NCI-H2107 treated with DMSO at 0.1 percent for 48 hours (cell line): ENCODE measurements around the gene DNAJC17.

Experiments used
- DNase-seq: peaks from one replicate; lab custom pipeline; 2025; ENCODE audit not compliant: unreplicated experiment; lab: John Stamatoyannopoulos, UW

Gene DNAJC17

GRCh38 chr15:40807028-40807887 lies at the start of gene DNAJC17, which contains the start of gene ZFYVE19:
Gene DNAJC17 (minus strand): TSS chr15:40807473. CDS start chr15:40807446, 27 bp downstream.
Gene ZFYVE19 (plus strand): TSS chr15:40807089. CDS start chr15:40807590, 501 bp downstream.
- peak; percentile 90 for DNase-seq

GRCh38 chr15:40856746-40857145 lies 49.5 kb upstream of the DNAJC17 start:
- no peak for DNase-seq

GRCh38 chr15:40855706-40856234 lies 48.5 kb upstream of the DNAJC17 start:
- DNase-seq = no peak

GRCh38 chr15:40854161-40854560 lies 46.9 kb upstream of the DNAJC17 start:
- no peak for DNase-seq

- no peak for DNase-seq
These were observed 46.1 kb upstream of the DNAJC17 start for GRCh38 chr15:40853241-40853890.

GRCh38 chr15:40852529-40852928 lies 45.3 kb upstream of the DNAJC17 start:
- DNase-seq = no peak

GRCh38 chr15:40850576-40851112 lies 43.4 kb upstream of the DNAJC17 start:
- DNase-seq = no peak

GRCh38 chr15:40847223-40847961 lies 40.1 kb upstream of the DNAJC17 start:
- no peak for DNase-seq

- no peak for DNase-seq
These were observed 39.6 kb upstream of the DNAJC17 start for GRCh38 chr15:40846841-40847222.

- peak; percentile 23 for DNase-seq
These were observed 38.4 kb upstream of the DNAJC17 start for GRCh38 chr15:40845511-40846284.

- no peak for DNase-seq
These were observed 37.8 kb upstream of the DNAJC17 start for GRCh38 chr15:40845036-40845435.

GRCh38 chr15:40844696-40845030 lies 37.4 kb upstream of the DNAJC17 start:
- DNase-seq = no peak

GRCh38 chr15:40843885-40844695 lies 36.8 kb upstream of the DNAJC17 start, which contains the start of gene SPINT1:
Gene SPINT1 (plus strand): TSS chr15:40844048. CDS start chr15:40844555, 507 bp downstream.
- DNase-seq = no peak

- no peak for DNase-seq
These were observed 36.1 kb upstream of the DNAJC17 start for GRCh38 chr15:40843261-40843884.

GRCh38 chr15:40841741-40842140 lies 34.5 kb upstream of the DNAJC17 start:
- no peak for DNase-seq

- DNase-seq = no peak
These were observed 31.5 kb upstream of the DNAJC17 start for GRCh38 chr15:40838756-40839155.

- no peak for DNase-seq
These were observed 28.7 kb upstream of the DNAJC17 start for GRCh38 chr15:40836020-40836419.

- DNase-seq = no peak
These were observed 25.6 kb upstream of the DNAJC17 start for GRCh38 chr15:40832903-40833302.

GRCh38 chr15:40831861-40832260 lies 24.6 kb upstream of the DNAJC17 start:
- DNase-seq = no peak
